Measurements from ENCODE around the gene PTPRD.

The PTPRD gene

GRCh38 chr9:9186086-9186485, 1426.7 kb downstream of the PTPRD start:
- no peak overlapping the region for H3K18ac ChIP-seq (ENCODE audit: low read length)
- H3K9ac ChIP-seq (ENCODE audit: low read length): no peak overlapping the region
- no peaks in the 10 kb centered on the region for H3K79me1 ChIP-seq (ENCODE audit: low read length)
- H3K4ac ChIP-seq (ENCODE audit: low read depth, low read length): no peak overlapping the region
- H3K4me1 ChIP-seq (ENCODE audit: control insufficient read depth in 1 of 2, insufficient read depth in 2 of 2, low read length in 2 of 2): no peaks in the 10 kb centered on the region
- H2AFZ ChIP-seq (ENCODE audit: insufficient read depth, low read length, poor library complexity): no peak overlapping the region
- no peak overlapping the region for H3K4me3 ChIP-seq (ENCODE audit: low read depth, low read length)
- no peak for DNase-seq
- no peak overlapping the region for H4K91ac ChIP-seq (ENCODE audit: low read depth, low read length)
- H3K9me3 ChIP-seq (ENCODE audit: insufficient read depth, low read depth, low read length): no peaks in the 10 kb centered on the region
- no peak overlapping the region for H3K4me2 ChIP-seq (ENCODE audit: low read length)
- no peaks in the 10 kb centered on the region for H3K79me2 ChIP-seq (ENCODE audit: control insufficient read depth, insufficient read depth, low read length, poor library complexity)
- no peaks in the 10 kb centered on the region for H3K27me3 ChIP-seq (ENCODE audit: insufficient read depth, low read length)
- no CpG with 5 or more reads among the region's 1 CpG for WGBS (ENCODE audit: extremely low coverage, insufficient coverage, insufficient read length)
- H3K23ac ChIP-seq (ENCODE audit: low read length): no peak overlapping the region
- H3K27ac ChIP-seq (ENCODE audit: low read depth, low read length): no peak overlapping the region
- no peak overlapping the region for H3K14ac ChIP-seq (ENCODE audit: low read length)
- no peak overlapping the region for H4K12ac ChIP-seq (ENCODE audit: low read depth, low read length)
- H3K36me3 ChIP-seq (ENCODE audit: control insufficient read depth in 1 of 2, insufficient read depth in 2 of 2, low read length in 2 of 2): no peaks in the 10 kb centered on the region
- H2BK120ac ChIP-seq (ENCODE audit: insufficient read depth, low read length, poor library complexity): no peak overlapping the region
- H4K8ac ChIP-seq (ENCODE audit: low read depth, low read length): no peak overlapping the region
- no peak overlapping the region for H2BK12ac ChIP-seq (ENCODE audit: low read length)
- H2BK5ac ChIP-seq (ENCODE audit: low read depth, low read length, poor library complexity): no peak overlapping the region
- H2AK5ac ChIP-seq (ENCODE audit: low read length): no peak overlapping the region

GRCh38 chr9:9182431-9182830, 1430.4 kb downstream of the PTPRD start:
- Histone ChIP-seq H3K27me3 (ENCODE audit: insufficient read depth, low read length) (no peaks in the 10 kb centered on the region), H2BK12ac (ENCODE audit: low read length) (no peak overlapping the region), H3K79me1 (ENCODE audit: low read length) (no peaks in the 10 kb centered on the region), H3K23ac (ENCODE audit: low read length) (no peak overlapping the region), H2AFZ (ENCODE audit: insufficient read depth, low read length, poor library complexity) (no peak overlapping the region), H3K4me2 (ENCODE audit: low read length) (no peak overlapping the region), H3K27ac (ENCODE audit: low read depth, low read length) (no peak overlapping the region), H3K4me3 (ENCODE audit: low read depth, low read length) (no peak overlapping the region), H3K9ac (ENCODE audit: low read length) (no peak overlapping the region), H3K18ac (ENCODE audit: low read length) (no peak overlapping the region), H2BK5ac (ENCODE audit: low read depth, low read length, poor library complexity) (no peak overlapping the region), H4K91ac (ENCODE audit: low read depth, low read length) (no peak overlapping the region), H3K9me3 (ENCODE audit: insufficient read depth, low read depth, low read length) (no peaks in the 10 kb centered on the region), H4K12ac (ENCODE audit: low read depth, low read length) (no peak overlapping the region), H3K14ac (ENCODE audit: low read length) (no peak overlapping the region), H4K8ac (ENCODE audit: low read depth, low read length) (no peak overlapping the region), H3K79me2 (ENCODE audit: control insufficient read depth, insufficient read depth, low read length, poor library complexity) (no peaks in the 10 kb centered on the region), H3K4ac (ENCODE audit: low read depth, low read length) (no peak overlapping the region), H2BK120ac (ENCODE audit: insufficient read depth, low read length, poor library complexity) (no peak overlapping the region), H3K36me3 (ENCODE audit: control insufficient read depth in 1 of 2, insufficient read depth in 2 of 2, low read length in 2 of 2) (no peaks in the 10 kb centered on the region), H2AK5ac (ENCODE audit: low read length) (no peak overlapping the region), H3K4me1 (ENCODE audit: control insufficient read depth in 1 of 2, insufficient read depth in 2 of 2, low read length in 2 of 2) (no peaks in the 10 kb centered on the region)
- no peak for DNase-seq
- no CpG with 5 or more reads among the region's 2 CpGs for WGBS (ENCODE audit: extremely low coverage, insufficient coverage, insufficient read length)

- Histone ChIP-seq H2BK120ac (ENCODE audit: insufficient read depth, low read length, poor library complexity) (no peak overlapping the region), H3K9ac (ENCODE audit: low read length) (no peak overlapping the region), H3K4me2 (ENCODE audit: low read length) (no peak overlapping the region), H3K18ac (ENCODE audit: low read length) (no peak overlapping the region), H3K14ac (ENCODE audit: low read length) (no peak overlapping the region), H3K23ac (ENCODE audit: low read length) (no peak overlapping the region), H4K91ac (ENCODE audit: low read depth, low read length) (no peak overlapping the region), H2BK12ac (ENCODE audit: low read length) (no peak overlapping the region), H3K79me1 (ENCODE audit: low read length) (no peaks in the 10 kb centered on the region), H3K36me3 (ENCODE audit: control insufficient read depth in 1 of 2, insufficient read depth in 2 of 2, low read length in 2 of 2) (no peaks in the 10 kb centered on the region), H3K9me3 (ENCODE audit: insufficient read depth, low read depth, low read length) (no peaks in the 10 kb centered on the region), H3K79me2 (ENCODE audit: control insufficient read depth, insufficient read depth, low read length, poor library complexity) (no peaks in the 10 kb centered on the region), H3K27ac (ENCODE audit: low read depth, low read length) (no peak overlapping the region), H4K8ac (ENCODE audit: low read depth, low read length) (no peak overlapping the region), H3K4ac (ENCODE audit: low read depth, low read length) (no peak overlapping the region), H2AFZ (ENCODE audit: insufficient read depth, low read length, poor library complexity) (no peak overlapping the region), H2BK5ac (ENCODE audit: low read depth, low read length, poor library complexity) (no peak overlapping the region), H2AK5ac (ENCODE audit: low read length) (no peak overlapping the region), H3K4me1 (ENCODE audit: control insufficient read depth in 1 of 2, insufficient read depth in 2 of 2, low read length in 2 of 2) (no peaks in the 10 kb centered on the region), H3K4me3 (ENCODE audit: low read depth, low read length) (no peak overlapping the region), H4K12ac (ENCODE audit: low read depth, low read length) (no peak overlapping the region), H3K27me3 (ENCODE audit: insufficient read depth, low read length) (no peaks in the 10 kb centered on the region)
- DNase-seq: no peak
- no CpG with 5 or more reads among the region's 1 CpG for WGBS (ENCODE audit: extremely low coverage, insufficient coverage, insufficient read length)
Observed at GRCh38 chr9:9177081-9177480, 1435.7 kb downstream of the PTPRD start.

- Histone ChIP-seq H2BK12ac (ENCODE audit: low read length) (no peak overlapping the region), H2AK5ac (ENCODE audit: low read length) (no peak overlapping the region), H2AFZ (ENCODE audit: insufficient read depth, low read length, poor library complexity) (no peak overlapping the region), H3K4me2 (ENCODE audit: low read length) (no peak overlapping the region), H3K79me2 (ENCODE audit: control insufficient read depth, insufficient read depth, low read length, poor library complexity) (no peaks in the 10 kb centered on the region), H3K27me3 (ENCODE audit: insufficient read depth, low read length) (no peaks in the 10 kb centered on the region), H3K4me3 (ENCODE audit: low read depth, low read length) (no peak overlapping the region), H3K23ac (ENCODE audit: low read length) (no peak overlapping the region), H3K4me1 (ENCODE audit: control insufficient read depth in 1 of 2, insufficient read depth in 2 of 2, low read length in 2 of 2) (no peaks in the 10 kb centered on the region), H3K14ac (ENCODE audit: low read length) (no peak overlapping the region), H3K4ac (ENCODE audit: low read depth, low read length) (no peak overlapping the region), H2BK120ac (ENCODE audit: insufficient read depth, low read length, poor library complexity) (no peak overlapping the region), H3K79me1 (ENCODE audit: low read length) (no peaks in the 10 kb centered on the region), H4K8ac (ENCODE audit: low read depth, low read length) (no peak overlapping the region), H3K36me3 (ENCODE audit: control insufficient read depth in 1 of 2, insufficient read depth in 2 of 2, low read length in 2 of 2) (no peaks in the 10 kb centered on the region), H4K12ac (ENCODE audit: low read depth, low read length) (no peak overlapping the region), H4K91ac (ENCODE audit: low read depth, low read length) (no peak overlapping the region), H2BK5ac (ENCODE audit: low read depth, low read length, poor library complexity) (no peak overlapping the region), H3K27ac (ENCODE audit: low read depth, low read length) (no peak overlapping the region), H3K9me3 (ENCODE audit: insufficient read depth, low read depth, low read length) (no peaks in the 10 kb centered on the region), H3K9ac (ENCODE audit: low read length) (no peak overlapping the region), H3K18ac (ENCODE audit: low read length) (no peak overlapping the region)
- no peak for DNase-seq
Observed at GRCh38 chr9:9174358-9174757, 1438.4 kb downstream of the PTPRD start.

GRCh38 chr9:9173264-9173663, 1439.5 kb downstream of the PTPRD start:
- H3K4ac ChIP-seq (ENCODE audit: low read depth, low read length): no peak overlapping the region
- H2BK5ac ChIP-seq (ENCODE audit: low read depth, low read length, poor library complexity): no peak overlapping the region
- H3K79me1 ChIP-seq (ENCODE audit: low read length): no peaks in the 10 kb centered on the region
- no CpG with 5 or more reads among the region's 1 CpG for WGBS (ENCODE audit: extremely low coverage, insufficient coverage, insufficient read length)
- no peaks in the 10 kb centered on the region for H3K79me2 ChIP-seq (ENCODE audit: control insufficient read depth, insufficient read depth, low read length, poor library complexity)
- no peak overlapping the region for H4K12ac ChIP-seq (ENCODE audit: low read depth, low read length)
- no peak overlapping the region for H3K18ac ChIP-seq (ENCODE audit: low read length)
- no peak overlapping the region for H3K23ac ChIP-seq (ENCODE audit: low read length)
- no peaks in the 10 kb centered on the region for H3K4me1 ChIP-seq (ENCODE audit: control insufficient read depth in 1 of 2, insufficient read depth in 2 of 2, low read length in 2 of 2)
- H4K8ac ChIP-seq (ENCODE audit: low read depth, low read length): no peak overlapping the region
- H2BK12ac ChIP-seq (ENCODE audit: low read length): no peak overlapping the region
- no peaks in the 10 kb centered on the region for H3K9me3 ChIP-seq (ENCODE audit: insufficient read depth, low read depth, low read length)
- no peaks in the 10 kb centered on the region for H3K27me3 ChIP-seq (ENCODE audit: insufficient read depth, low read length)
- no peak overlapping the region for H3K27ac ChIP-seq (ENCODE audit: low read depth, low read length)
- no peak overlapping the region for H2AK5ac ChIP-seq (ENCODE audit: low read length)
- no peak overlapping the region for H3K4me3 ChIP-seq (ENCODE audit: low read depth, low read length)
- no peak overlapping the region for H2AFZ ChIP-seq (ENCODE audit: insufficient read depth, low read length, poor library complexity)
- H3K14ac ChIP-seq (ENCODE audit: low read length): no peak overlapping the region
- no peak overlapping the region for H2BK120ac ChIP-seq (ENCODE audit: insufficient read depth, low read length, poor library complexity)
- H3K36me3 ChIP-seq (ENCODE audit: control insufficient read depth in 1 of 2, insufficient read depth in 2 of 2, low read length in 2 of 2): no peaks in the 10 kb centered on the region
- H4K91ac ChIP-seq (ENCODE audit: low read depth, low read length): no peak overlapping the region
- DNase-seq: no peak
- H3K4me2 ChIP-seq (ENCODE audit: low read length): no peak overlapping the region
- no peak overlapping the region for H3K9ac ChIP-seq (ENCODE audit: low read length)
